ENCODE data around the gene NOC4L.
"Not testable (repeated sequence)": the region's sequence is repeated elsewhere in the genome, so short reads cannot be mapped to it uniquely, and the experiment has no call there.

NOC4L gene

DNA sequence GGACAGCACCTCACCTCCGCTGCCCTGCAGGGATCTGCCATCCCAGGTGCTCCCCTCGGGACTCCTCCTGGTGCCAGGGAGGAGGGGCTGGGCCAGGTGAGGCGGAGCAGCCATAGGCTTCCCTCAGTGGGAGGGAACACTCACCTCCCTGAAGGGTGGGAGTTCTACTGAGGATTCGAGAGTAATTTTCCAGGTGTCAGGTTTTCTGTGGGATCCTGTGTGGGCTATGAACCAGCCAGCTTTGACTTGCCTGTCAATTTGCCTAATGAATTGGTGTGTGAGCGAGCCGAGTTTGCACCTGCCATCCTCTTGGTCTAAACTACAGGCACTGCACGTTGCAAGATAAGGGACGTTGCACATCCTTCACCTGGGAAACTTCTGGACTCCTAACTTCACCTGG, 50.3 kb downstream of the NOC4L start:
- DNase-seq (ENCODE audit: low read depth): no peak
- TF ChIP-seq CTCF (IDR thresholded peaks at IDR 0.05; ENCODE audit: low read length, missing control alignments): no peak
- H3K4me3 ChIP-seq (replicated peaks; ENCODE audit: low read depth, low read length): no peak overlapping the region

DNA sequence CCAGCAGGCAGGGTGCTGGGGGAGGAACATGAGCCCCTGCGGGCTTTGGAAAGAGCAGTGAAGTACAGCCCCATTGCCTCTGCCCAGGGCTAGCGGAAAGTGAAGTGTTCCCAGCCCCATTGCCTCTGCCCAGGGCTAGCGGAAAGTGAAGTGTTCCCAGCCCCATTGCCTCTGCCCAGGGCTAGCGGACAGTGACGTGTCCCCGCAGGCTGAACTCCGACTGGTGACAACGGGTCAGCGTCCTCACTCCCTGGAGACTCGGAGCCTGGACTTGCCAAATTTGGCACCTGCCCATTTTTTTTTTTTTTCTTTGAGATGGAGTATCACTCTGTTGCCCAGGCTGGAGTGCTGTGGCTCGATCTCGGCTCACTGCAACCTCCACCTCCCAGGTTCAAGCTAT, 51.0 kb downstream of the NOC4L start:
- DNase-seq (ENCODE audit: low read depth); H3K4me3 ChIP-seq (replicated peaks; ENCODE audit: low read depth, low read length): not testable (repeated sequence)

GRCh38 chr12:132196038-132196872, 52.0 kb downstream of the NOC4L start:
- no peak for TF ChIP-seq CTCF (IDR thresholded peaks at IDR 0.05; ENCODE audit: low read length, missing control alignments)
- no peak overlapping the region for H3K4me3 ChIP-seq (replicated peaks; ENCODE audit: low read depth, low read length)

DNA sequence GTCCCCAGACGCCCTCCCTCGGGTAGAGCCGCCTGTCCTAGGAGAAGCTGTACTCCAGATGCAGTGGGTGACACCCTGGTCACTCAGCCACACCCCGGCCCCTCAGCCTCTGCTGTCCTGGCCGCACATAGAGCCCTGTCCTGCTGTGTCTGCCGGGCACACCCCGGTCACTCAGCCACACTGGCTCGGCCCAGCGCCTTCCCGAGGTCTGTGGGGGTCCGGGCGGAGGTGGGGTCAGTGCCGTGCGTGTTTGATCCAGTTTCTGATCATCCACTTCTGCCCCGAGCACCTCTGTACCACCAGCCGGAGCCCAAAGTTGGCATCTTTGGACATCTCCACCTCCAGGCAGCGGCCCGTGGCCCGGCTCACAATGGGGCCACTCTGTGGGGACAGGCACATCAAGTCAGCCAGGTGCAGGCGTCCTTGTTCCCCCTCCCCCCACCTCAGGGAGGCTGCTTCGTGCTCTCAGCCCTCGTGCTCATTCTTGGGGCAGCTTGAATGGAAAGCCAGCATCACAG, 52.7 kb downstream of the NOC4L start:
- no peak overlapping the region for H3K4me3 ChIP-seq (replicated peaks; ENCODE audit: low read depth, low read length)
- TF ChIP-seq CTCF (IDR thresholded peaks at IDR 0.05; ENCODE audit: low read length, missing control alignments): no peak
- no peak for DNase-seq (ENCODE audit: low read depth)

More at GRCh38 chr12:132196038-132196872, 52.0 kb downstream of the NOC4L start:
- DNase-seq (ENCODE audit: low read depth): no peak

- no peak overlapping the region for H3K4me3 ChIP-seq (replicated peaks; ENCODE audit: low read depth, low read length)
- no peak for TF ChIP-seq CTCF (IDR thresholded peaks at IDR 0.05; ENCODE audit: low read length, missing control alignments)
- no peak for DNase-seq (ENCODE audit: low read depth)
These were observed 53.5 kb downstream of the NOC4L start for GRCh38 chr12:132197581-132198354.

DNA sequence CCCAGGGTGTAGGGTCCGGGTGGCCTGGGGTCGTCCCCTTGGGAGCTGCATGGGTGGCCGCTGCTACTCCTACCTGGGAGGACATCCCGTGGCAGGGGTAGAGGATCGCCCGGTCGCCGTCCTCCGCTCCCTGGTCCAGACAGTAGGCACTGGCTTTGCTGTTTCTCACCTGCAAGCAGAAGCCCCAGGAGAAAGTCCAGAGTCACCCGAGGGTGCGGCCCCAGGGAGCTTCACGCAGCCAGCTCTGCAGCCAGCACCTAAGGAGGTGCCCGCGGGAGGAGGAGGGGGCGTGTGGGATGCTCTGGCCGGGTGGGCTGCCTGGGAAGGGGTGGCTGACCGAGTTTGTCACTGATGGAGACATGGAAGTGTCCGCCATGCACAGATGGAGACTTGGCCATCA, 54.8 kb downstream of the NOC4L start:
- TF ChIP-seq CTCF (IDR thresholded peaks at IDR 0.05; ENCODE audit: low read length, missing control alignments): no peak
- H3K4me3 ChIP-seq (replicated peaks; ENCODE audit: low read depth, low read length): no peak overlapping the region
- no peak for DNase-seq (ENCODE audit: low read depth)

DNA sequence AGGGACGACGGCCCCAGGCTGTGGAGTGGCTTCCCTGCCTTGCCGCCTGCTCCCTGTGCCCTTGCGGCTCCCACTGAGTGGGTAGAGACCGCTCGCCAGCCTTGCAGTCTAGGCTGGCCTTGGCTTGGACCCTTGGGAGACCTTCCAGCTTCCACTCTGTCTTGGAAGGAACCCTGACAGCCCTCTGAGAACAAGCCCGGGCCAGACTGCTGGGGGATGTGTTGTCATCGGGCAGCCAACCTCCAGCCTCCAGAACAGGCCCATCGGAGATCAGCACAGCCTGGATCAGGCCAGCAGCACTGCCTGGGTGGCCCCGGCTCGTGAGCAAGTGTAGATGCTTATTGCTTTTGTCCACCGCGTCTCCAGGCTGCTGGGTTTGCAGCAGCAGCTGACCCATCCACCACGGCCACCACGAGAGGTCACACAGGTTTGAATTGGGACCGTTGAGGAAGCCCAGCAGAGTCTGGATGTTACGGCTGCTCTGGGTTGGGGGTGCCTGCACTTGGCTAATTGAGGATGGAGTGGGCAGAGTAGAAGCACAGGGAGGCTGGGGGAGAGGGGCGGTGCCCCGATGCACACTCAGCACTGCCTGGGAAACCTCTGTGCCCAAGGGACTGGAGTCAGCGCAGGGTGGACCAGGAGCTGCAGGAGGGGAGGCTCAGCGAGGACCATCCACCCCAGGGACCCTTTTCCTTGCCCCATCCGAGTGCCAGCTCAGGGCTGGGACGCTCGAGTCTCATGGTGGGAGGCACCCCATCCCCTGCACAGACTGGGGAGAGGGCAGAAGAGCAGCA, 55.5 kb downstream of the NOC4L start:
- no peak for DNase-seq (ENCODE audit: low read depth)
- TF ChIP-seq CTCF (IDR thresholded peaks at IDR 0.05; ENCODE audit: low read length, missing control alignments): no peak
- H3K4me3 ChIP-seq (replicated peaks; ENCODE audit: low read depth, low read length): no peak overlapping the region

Data from fibroblast of pulmonary artery (primary cell).